HG03565 (cell line): ENCODE measurements around the gene MIOS.
A peak's percentile ranks its signal among the peaks of the same experiment; 100 is the strongest.
"Not testable (repeated sequence)": the region's sequence is repeated elsewhere in the genome, so short reads cannot be mapped to it uniquely, and the experiment has no call there.

Source experiments
- ATAC-seq: cut with Tn5 transposase; IDR thresholded peaks from one replicate; pipeline ENCODE4 v1.9.1; 2021; ENCODE audit warnings: mild to moderate bottlenecking, moderate library complexity; ENCODE audit not compliant: unreplicated experiment

Gene MIOS

GRCh38 chr7:7640221-7641128 lies 73.8 kb downstream of the MIOS start, which contains the start of gene UMAD1:
TSS of gene UMAD1 (plus strand) at chr7:7640752. CDS start at chr7:7673372, 32,620 bp downstream.
- peak; percentile 97 for ATAC-seq

GRCh38 chr7:7641129-7641663 lies 74.5 kb downstream of the MIOS start:
- ATAC-seq = peak; percentile 4

DNA sequence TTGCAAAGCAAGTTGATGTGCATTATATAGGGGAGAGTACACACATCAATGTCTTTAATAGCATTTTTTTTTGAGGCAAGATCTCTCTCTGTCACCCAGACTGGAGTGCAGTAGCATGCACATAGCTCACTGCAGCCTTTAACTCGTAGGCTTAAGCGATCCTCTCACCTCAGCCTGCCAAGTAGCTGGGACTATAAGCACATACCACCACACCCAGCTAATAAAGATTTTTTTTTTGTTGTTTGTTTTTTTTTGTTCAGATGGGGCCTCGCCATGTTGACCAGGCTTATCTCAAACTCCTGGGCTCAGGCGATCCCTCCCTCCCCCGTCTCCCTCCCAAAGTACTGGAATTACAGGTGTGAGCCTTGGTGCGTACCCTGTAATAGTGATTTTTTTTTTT lies 75.4 kb downstream of the MIOS start:
- ATAC-seq = no peak

DNA sequence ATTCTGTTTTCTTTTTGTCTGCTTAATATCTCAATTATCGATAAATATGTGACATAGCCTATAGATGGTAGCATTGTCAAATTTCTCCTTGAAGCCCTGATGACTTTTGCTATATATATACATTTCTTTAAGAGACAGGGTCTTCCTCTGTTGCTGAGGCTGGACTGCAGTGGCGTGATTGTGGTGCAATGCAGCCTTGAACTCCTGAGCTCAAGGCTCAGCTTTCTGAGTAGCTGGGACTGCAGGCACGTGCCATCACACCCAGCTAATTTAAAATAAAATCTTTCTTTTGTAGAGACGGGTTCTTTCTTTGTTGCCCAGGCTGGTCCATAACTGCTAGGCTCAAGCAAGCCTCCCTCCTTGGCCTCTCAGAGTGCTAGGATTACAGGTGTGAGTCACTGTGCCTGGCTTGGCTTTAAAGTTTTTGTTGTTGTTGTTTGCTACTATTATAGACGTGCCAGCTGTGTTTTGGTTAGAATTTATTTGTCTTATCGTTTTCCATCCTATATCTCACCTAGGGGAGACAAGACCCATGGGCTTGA lies 80.9 kb downstream of the MIOS start:
- ATAC-seq = no peak

- ATAC-seq = no peak
Measured at GRCh38 chr7:7650682-7651206, 84.1 kb downstream of the MIOS start.

GRCh38 chr7:7651479-7651878 lies 84.8 kb downstream of the MIOS start:
- no peak for ATAC-seq

GRCh38 chr7:7652798-7653540 lies 86.3 kb downstream of the MIOS start:
- no peak for ATAC-seq

DNA sequence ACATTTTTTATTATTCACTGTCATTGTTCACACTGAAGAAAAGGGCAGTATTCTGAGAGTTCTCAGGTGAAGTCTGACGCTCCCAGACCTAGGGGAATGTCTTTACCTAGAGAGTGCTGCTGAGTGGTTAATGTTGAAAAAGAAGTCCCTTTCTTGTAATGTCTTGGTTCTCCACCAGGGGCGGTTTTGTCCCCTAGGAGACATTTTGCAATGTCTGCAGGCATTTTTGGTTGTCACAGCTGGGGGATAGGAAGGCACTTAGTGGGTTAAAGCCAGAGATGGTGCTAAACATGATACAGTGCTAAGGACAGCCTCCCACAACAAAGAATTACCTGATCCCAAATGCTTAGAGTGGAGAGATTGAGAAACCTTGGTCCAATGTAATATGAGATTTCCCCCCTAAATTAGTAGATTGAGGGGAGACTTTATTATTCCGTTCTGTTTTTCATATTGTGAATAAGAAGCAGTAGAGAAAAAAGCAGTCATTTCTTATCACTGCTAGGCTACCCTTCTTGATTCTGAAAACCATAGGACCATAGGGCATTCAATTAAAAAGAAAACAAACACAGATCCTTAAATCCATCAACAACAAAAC lies 87.0 kb downstream of the MIOS start:
- no peak for ATAC-seq

GRCh38 chr7:7654964-7655715 lies 88.5 kb downstream of the MIOS start:
- no peak for ATAC-seq

- ATAC-seq = not testable (repeated sequence)
Measured at GRCh38 chr7:7656459-7656858, 89.8 kb downstream of the MIOS start.
